Measurements from ENCODE around the gene GAK.

GAK gene

GRCh38 chr4:906339-907102 lies 25.6 kb downstream of the GAK start:
- no peak for DNase-seq

- DNase-seq, result no peak
Observed at GRCh38 chr4:905485-906338, 26.4 kb downstream of the GAK start.

- no peak for DNase-seq
Observed at GRCh38 chr4:903066-904046, 28.8 kb downstream of the GAK start.

- DNase-seq, result no peak
Observed at GRCh38 chr4:901192-901910, 30.8 kb downstream of the GAK start.

GRCh38 chr4:900721-901120 lies 31.4 kb downstream of the GAK start:
- no peak for DNase-seq

DNA sequence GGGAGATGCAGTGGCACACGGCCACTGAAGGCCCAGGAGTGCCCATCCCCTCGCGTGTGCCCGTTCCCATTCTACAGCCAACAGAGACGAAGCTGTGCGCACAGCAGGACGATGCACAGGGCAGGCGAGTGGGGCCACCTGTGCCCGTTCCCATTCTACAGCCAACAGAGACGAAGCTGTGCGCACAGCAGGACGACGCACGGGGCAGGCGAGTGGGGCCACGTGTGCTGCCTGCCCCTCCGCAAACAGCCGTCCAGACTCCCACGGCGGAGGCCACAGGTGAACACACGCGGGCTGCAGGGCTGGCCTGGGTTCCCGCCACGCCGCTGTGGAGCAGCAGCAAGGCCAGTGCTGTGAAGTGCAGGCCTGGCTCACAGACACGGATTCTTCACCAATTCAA lies 32.0 kb downstream of the GAK start:
- DNase-seq, result no peak

DNA sequence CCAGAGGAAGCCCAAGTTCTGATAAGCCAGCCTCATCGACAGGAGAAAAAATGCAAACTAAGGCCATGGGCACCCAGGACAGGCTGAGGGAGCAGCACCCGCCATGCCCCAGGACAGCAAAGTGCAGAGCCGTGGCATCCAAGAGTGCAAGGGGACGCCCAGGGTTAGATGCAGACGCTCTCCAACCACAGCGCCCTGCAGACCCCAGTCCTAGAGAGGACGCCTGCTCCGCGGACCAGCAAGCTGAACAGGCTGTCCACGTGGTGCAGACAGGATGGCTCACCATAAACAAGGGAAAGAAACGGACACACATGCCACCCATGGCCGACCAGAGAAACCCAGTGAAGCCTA lies 32.6 kb downstream of the GAK start:
- no peak for DNase-seq

DNA sequence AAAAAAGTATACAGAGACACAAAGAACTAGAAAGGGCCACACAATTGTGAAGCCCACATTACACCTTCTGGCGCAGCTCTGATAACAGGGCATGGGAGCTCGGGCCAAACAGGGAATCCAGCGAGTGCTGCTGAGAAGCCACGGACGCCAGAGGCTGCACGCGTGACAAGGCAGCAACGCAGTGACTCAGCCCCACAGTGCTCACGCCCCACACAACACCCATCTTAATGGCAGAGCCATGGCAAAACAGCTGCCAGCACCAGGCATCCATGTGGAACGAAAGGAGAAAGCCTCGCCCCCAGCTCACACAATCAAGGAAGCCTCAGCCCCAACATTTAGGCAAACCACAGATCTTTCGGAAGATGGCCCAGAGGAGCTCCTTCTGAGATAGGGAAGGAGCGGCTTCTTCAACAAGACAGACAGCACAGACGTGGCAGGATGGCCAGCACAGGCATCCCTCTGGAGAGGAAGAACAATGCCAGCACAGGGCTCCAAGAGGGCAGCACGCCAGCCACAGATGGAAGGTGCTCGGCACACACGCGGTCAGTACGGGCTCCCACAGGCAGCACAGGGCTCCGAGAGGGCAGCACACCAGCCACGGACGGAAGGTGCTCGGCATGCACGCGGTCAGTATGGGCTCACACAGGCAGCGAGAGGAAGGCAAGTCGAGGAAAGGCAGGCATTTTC lies 33.1 kb downstream of the GAK start:
- DNase-seq, result no peak

DNA sequence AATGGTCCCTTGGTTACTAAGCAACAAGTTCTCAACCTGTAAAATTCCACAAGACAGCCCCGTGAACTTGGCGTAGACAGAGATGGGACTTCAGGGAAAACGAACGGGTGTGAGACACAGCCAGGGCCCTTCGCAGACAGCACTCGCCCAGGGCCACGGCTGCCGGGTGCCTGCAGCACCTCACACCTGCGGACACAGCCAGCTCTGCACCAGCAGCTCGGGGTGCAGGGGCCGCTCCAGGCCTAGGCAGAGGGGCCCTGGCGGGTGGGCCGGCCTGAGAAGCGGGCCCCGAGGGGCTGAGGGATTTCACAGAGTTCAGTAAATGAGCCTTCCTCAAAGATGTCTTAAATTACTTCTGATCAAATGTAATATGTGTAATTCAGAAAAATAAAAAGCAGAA lies 34.0 kb downstream of the GAK start:
- no peak for DNase-seq

GRCh38 chr4:896630-897029 lies 35.5 kb downstream of the GAK start:
- DNase-seq, result no peak

DNA sequence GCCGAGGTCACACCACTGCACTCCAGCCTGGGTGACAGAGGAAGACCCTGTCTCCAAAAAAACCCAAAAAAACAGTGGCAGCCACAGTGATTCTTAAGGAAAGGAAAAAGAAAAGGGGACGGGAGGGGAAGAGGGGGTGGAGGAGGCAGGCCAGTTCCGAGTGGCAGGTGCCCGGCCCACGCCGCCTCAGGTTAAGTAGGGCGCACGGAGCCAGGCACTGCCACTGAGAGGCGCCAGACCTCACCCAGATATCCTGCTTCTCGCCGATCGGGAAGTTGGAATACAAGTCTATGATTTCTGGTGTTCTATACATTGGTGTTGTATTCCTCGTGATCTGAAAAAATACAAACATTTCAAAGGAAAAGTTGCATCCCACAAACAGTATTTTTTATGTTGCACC lies 35.9 kb downstream of the GAK start:
- DNase-seq, result no peak

DNA sequence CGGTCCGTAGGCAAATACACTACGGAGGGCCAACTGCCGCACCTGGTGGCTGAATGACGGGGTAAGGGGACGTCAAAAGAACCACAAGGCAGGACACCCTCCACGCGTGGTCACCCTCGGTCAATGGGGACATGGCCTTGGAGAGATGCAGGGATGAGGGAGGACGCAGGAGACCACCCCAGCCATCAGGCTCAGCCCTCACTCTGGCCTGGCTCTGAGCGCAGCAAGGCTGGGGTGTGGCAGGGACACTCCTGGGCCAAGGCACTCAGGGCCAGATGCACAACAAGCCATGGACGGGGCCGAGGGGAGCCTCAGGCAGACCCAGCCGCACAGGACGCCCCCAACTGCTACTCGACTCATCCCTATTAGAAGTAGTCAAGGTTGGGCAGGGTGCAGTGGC lies 36.5 kb downstream of the GAK start:
- DNase-seq, result no peak

GRCh38 chr4:893995-894705 lies 38.0 kb downstream of the GAK start:
- DNase-seq, result no peak

GRCh38 chr4:893276-893994 lies 38.7 kb downstream of the GAK start:
- no peak for DNase-seq

DNA sequence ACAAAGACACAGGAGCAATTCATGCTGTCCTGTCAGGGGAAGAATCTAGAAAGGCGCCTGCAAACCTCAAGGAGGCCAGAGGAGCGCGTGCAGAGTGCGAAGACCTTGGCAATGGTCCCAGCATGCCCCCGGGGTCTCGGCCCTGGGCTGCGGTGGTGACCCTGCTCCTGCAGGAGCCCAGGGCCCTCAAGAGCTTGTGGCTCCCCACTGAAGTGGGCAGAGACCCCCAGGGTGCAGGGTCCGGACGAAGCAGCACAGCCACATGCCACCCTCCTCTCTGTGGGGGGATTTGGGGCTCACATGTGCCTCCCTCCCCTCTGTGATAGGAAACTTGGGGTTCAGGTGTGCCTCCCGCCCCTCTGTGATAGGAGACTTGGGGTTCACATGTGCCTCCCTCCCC lies 39.3 kb downstream of the GAK start:
- DNase-seq, result no peak

- DNase-seq, result no peak
Observed at GRCh38 chr4:891747-892146, 40.4 kb downstream of the GAK start.

- no peak for DNase-seq
Observed at GRCh38 chr4:890036-890695, 42.0 kb downstream of the GAK start.

DNA sequence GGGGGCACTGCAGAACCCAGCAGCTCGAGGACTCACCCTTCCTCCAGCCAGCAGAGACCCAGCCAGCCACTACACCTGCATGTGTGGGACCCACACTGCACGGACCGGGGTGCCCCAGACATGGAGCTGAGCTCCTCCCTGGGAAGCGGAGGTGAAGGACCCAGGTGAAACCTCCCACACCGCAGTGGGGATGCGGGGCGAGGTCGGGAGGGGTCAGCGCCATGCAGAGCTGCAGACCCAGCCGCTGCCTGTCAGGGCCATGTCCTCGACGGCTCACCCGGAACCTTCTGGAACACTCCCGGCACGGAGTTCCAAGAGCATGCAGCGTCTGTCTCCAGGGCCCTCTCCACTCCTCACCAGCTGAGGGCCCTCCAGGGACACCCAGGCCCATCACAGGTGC lies 42.6 kb downstream of the GAK start:
- DNase-seq, result no peak

DNA sequence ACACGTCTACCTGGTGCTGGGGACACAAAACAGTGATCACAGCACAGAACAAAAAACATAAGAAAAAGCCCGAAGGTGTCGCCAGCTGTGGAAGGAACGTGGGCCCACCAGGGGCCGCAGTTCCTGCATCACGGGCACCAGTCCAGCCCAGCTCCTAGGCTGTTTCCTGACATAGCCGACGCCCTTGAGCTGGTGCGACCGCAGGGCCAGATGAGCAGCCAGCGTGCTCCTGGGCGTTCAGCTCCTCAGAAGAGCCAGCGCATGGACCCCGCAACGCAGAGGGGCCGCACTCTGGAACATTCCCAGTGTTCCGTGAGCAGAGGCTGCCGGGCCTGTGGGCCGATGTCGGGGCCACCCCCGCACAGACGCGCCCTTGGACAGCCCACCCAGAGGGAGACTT lies 44.1 kb downstream of the GAK start:
- no peak for DNase-seq

Measured in activated T-cell treated with anti-CD3 and anti-CD28 coated beads for 4 hours (primary cell).